Kidney tubule cell (primary cell): ENCODE results near the gene CD83.

Experiments
- DNase-seq: peaks from one replicate; pipeline ENCODE4 v3.0.0-alpha.2; 2018; ENCODE audit warnings: low spot score

Gene CD83

DNA sequence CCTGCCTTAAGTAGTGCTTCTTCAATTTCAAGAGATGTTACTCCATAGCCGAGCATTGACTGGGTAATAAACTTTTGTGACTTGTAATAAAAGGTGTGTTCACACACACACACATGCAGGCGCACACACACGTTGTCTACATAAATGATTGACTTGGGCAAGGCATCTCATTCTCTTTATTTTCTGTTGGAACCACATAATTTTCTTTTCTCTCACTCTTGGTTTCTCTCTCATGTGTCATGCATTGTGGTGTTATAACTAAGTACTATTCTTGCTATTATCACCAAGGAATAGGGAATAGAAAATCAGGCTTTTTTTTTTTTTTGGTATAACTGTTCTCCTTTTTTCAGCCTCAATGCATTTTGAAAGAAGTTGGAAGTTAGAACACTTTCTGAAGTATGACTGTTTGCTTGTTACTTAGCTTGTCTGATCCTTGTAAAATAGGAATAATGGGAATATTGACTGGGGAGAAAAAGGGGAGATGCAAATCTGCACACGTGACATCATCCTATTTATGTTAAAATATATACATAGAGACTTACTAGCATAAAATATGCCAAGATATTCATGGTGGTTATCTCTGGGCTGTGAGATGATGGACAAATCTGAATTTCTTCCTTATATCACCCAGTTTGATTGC is 26.1 kb upstream of the CD83 start:
- no peak for DNase-seq

DNA sequence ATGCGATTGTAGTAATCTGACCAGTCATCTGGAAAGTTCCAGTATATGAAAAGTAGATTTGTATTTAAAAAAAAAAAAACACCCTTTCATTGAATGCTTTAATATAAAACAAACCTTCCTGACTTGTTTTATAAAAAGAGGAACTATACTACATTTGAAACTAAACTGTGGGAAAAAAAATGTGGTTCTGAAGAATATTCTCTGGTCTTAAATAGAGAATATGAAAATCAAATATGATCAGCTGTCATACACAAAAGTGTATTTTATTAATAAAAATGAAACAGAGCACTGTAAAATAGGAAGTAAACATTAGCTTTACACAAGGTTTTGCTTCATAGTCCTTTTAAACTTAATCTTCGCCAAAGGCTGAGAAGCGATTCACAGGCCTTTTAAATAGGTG is 25.3 kb upstream of the CD83 start:
- no peak for DNase-seq

- DNase-seq, result no peak
Measured at GRCh38 chr6:14092838-14093789, 24.5 kb upstream of the CD83 start.

- no peak for DNase-seq
Measured at GRCh38 chr6:14094721-14095120, 22.9 kb upstream of the CD83 start.

DNA sequence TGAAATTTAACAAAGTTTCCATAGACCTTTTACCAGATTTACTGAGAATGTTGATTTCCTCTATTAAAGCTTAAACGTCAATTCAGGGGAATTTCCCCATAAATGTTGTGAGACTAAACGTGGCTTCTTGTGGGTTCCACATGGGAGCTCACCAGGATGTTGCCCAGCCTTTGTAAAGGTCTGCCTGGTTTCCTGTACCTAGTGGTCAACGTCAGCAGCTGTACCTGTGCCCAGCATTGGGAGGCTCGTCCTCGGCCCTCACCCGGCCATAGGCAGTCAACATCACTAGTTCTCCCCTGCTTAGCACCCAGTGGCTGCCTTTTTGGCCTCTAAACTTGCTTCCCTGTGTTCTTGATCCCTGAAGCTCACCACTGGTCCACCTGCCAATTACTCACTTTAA is 22.1 kb upstream of the CD83 start:
- peak; percentile 64 for DNase-seq

- DNase-seq, result no peak
Measured at GRCh38 chr6:14100138-14100537, 17.4 kb upstream of the CD83 start.

DNA sequence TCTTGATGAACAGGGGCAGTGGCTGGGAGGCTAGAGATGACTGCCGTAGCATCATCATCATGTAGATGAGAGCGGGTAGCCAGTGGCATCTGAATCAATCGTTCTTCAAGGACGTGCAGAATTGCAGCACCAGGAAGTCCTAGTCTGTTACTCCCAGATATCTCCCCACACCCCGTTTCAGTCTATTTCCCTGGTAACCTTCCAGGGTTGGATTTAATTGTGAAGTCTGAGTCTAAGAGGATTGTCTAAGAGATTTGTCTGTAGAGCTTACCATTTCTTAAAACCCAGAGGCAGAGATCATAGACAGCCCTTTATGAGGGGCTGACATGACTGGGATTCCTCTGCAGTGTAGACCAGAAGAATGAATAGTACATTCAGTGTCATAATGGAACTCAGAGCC is 16.6 kb upstream of the CD83 start:
- DNase-seq, result no peak

GRCh38 chr6:14102383-14102782 is 15.2 kb upstream of the CD83 start:
- no peak for DNase-seq

DNA sequence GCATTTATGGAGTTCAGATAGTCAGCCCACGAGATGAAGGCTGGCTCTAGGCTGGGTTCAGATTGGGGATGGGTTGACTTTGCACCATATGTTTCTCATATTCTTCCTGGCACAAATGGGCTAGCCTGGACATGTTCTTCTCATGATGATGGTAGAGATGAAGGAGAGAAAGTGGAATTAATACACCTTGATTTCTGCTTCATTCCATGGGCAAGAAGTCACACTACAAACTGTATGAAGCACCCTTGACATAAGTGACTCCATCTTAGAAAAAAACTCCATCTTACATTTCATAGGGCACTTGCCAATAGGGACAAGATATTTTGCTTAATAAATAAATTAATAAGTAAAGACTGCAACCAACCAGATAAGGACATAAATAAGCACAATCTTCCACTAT is 12.0 kb upstream of the CD83 start:
- no peak for DNase-seq

DNA sequence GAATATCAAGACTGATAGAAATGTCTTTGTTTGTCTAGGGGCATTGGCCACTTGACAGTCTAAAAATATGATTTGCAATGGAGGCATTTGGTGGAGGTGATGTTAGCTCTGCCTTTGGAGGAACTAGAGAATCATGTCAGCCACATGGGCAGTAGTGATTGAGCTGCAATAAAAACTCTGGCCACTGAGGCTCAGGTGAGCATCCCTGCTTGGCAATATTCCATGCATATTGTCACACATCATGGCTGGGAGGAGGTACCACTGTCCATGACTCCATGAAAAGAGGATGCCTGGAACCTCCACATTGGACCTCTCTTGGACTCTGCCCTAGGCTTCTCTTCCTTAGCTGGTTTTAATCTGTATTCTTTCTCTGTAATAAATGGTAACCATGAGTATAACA is 10.6 kb upstream of the CD83 start:
- no peak for DNase-seq

DNA sequence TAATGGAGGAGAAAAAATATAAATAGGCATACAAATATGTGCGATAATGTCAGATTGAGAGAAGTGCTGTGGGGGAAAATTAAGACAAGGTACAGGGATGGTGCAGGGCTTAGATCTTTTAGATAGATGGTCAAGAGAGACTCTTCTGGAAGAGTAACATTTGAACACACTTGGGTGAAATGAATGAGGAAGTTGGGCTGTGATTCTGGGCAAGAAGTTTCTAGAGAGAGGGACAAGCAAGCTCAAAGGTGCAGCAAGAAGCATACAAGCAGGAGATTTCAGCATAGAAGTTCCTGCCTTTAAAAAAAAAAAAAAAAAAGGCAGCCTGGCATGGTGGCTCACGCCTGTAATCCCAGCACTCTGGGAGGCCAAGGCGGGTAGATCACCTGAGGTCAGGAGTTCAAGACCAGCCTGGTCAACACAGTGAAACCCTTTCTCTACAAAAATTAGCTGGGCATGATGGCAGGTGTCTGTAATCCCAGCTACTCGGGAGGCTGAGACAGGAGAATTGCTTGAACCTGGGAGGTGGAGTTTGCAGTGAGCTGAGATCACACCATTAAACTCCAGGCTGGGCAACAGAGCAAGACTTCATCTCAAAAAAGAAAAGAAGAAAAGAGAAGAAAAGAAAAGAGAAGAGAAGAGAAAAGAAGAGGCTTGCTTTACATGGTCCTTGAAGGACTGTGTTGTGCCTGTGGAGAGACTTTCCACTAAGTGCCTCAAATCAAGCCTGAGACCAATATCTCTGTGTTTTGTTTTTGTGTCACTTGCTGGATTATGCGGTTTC is 9.7 kb upstream of the CD83 start:
- DNase-seq, result no peak

GRCh38 chr6:14108571-14109410 is 8.8 kb upstream of the CD83 start:
- no peak for DNase-seq

DNA sequence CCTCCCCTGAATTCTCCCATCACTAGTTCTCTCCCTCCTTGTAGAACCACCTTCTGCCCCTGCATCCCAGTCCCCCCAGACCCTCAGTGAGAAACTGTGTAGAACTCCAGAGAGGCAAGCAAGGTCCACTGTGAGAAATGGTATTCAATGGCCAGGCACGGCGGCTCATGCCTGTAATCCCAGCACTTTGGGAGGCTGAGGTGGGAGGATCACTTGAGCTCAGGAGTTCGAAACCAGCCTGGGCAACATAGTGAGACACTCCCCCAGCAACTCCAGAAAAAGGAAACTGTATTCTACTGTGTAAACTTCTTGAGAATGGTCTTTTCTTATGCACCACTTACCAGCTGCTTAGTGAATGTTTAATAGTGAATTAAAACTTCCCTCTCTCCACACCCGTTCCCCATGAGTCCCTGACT is 8.2 kb upstream of the CD83 start:
- DNase-seq, result no peak

GRCh38 chr6:14110001-14110818 is 7.4 kb upstream of the CD83 start:
- no peak for DNase-seq

GRCh38 chr6:14113976-14114375 is 3.6 kb upstream of the CD83 start:
- no peak for DNase-seq

GRCh38 chr6:14118091-14118439 is 493 bp downstream of the CD83 start:
- DNase-seq, result no peak

GRCh38 chr6:14118446-14118845 is 874 bp downstream of the CD83 start:
- DNase-seq, result no peak

DNA sequence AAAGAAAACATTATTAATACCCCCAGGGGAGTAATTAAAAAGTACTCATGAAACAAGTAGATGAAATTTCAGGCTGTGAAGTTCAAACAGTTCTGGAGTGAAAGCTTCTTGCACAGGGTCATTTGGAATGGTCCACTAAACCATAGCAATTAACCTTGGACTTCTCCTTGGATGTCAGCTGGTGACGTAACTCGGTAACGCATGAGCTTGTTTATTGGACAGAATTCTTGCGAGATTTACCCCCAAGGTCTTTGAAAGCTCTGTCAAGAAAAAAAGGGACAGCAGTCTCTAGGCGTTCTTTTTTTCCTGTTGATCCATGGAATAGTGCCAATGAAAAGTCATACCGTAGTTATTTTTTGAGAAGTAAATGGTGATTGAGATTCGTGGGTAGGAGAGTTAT is 2.2 kb downstream of the CD83 start:
- no peak for DNase-seq

DNA sequence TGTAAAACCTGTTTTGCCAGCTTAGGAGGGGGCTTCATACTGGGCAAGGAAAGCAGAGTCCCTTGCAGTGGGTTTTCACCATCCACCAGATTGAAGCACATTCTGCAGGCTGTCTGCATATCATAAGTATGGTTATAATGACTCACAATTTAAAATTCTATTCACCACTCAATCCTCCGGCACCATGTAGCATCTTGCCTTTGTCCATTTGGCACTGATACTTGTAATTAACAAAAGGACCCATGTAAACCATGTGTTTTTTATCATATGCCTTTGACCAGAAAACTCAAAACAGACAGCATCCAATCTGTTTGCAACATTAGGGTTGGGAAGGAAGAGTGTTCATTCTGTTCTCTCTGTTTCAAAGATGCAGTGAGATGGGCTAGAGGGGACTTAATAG is 3.0 kb downstream of the CD83 start:
- DNase-seq, result no peak

DNA sequence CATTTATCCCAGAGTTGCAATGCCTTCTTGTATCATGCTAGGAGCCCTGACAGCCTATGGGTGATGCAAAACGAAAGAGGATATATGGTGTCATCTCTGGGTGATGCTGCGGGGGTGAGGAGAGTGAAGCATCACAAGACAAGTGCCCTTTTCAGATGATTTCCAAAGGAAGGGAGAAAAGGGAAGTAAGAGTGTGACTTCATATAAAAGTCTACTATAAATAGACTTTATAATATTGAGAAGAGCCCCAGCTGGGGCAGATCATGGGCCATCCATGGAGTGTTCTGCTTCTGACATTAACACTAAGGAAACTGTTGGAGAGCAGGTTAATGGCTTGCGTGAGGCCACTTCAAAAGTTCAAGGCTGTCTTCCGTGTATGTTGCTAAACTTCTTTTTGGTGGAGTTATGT is 4.4 kb downstream of the CD83 start:
- DNase-seq, result no peak
